ENCODE results near the gene FAM193B. TPM values are rescaled to one million over a fixed set of nuclear protein-coding genes. Genes with fewer than 3 reads are reported as not detected.
A peak's percentile ranks its signal among the peaks of the same experiment; 100 is the strongest.

Gene FAM193B
- total and polyA plus RNA-seq, 9 of the 15 experiments (the other 6 are each of a cell fraction or from before 2014, with no cell fraction given) = 4.4 to 76.4 (median 37.3) TPM

- TF ChIP-seq ZNF518B (CRISPR knock-in tag; IDR thresholded peaks at IDR 0.05) = no peak
- TF ChIP-seq LEF1 (IDR thresholded peaks at IDR 0.05) = no peak
- no peak for TF ChIP-seq NCOA4 (IDR thresholded peaks at IDR 0.05; ENCODE audit: partially characterized antibody)
- TF ChIP-seq COPS2 (conservative IDR thresholded peaks at IDR 0.05) = no peak
- peak; percentile 92 for TF ChIP-seq ZNF239 (CRISPR knock-in tag; IDR thresholded peaks at IDR 0.05)
- TF ChIP-seq HNRNPLL (IDR thresholded peaks at IDR 0.05; ENCODE audit: low read depth, low read length, poor library complexity, severe bottlenecking) = no peak
- TF ChIP-seq EGR1 (conservative IDR thresholded peaks at IDR 0.05) = no peak
- no peak for TF ChIP-seq SAFB2 (IDR thresholded peaks at IDR 0.05; ENCODE audit: borderline replicate concordance, low read depth, low read length, severe bottlenecking)
- TF ChIP-seq RAD21 (CRISPR knock-in tag; conservative IDR thresholded peaks at IDR 0.05 in 1 of 2, IDR thresholded peaks at IDR 0.05 in 1 of 2) = peak; percentile 16 to 29; a peak in 2 of 4 replicates
- no peak for TF ChIP-seq CREBBP (IDR thresholded peaks at IDR 0.05; ENCODE audit: low read depth, low read length)
- no peak for TF ChIP-seq MAFG (tag; conservative IDR thresholded peaks at IDR 0.05)
- TF ChIP-seq GABPB2 (CRISPR knock-in tag; conservative IDR thresholded peaks at IDR 0.05) = no peak
- no peak for TF ChIP-seq SRSF9 (IDR thresholded peaks at IDR 0.05; ENCODE audit: borderline replicate concordance, low read depth, low read length)
- TF ChIP-seq CBFA2T3 (IDR thresholded peaks at IDR 0.05) = no peak
- no peak for TF ChIP-seq PHTF2 (CRISPR knock-in tag; IDR thresholded peaks at IDR 0.05)
- peak; percentile 91 for TF ChIP-seq RBM25 (IDR thresholded peaks at IDR 0.05; ENCODE audit: low read depth, low read length, severe bottlenecking)
- TF ChIP-seq ZNF143 (CRISPR knock-in tag; IDR thresholded peaks at IDR 0.05) = no peak
- peak; percentile 99 for TF ChIP-seq VEZF1 (CRISPR knock-in tag; IDR thresholded peaks at IDR 0.05)
- TF ChIP-seq PRDM10 (IDR thresholded peaks at IDR 0.05; ENCODE audit: partially characterized antibody) = peak; percentile 76
- no peak for TF ChIP-seq GTF2E2 (tag; IDR thresholded peaks at IDR 0.05)
- no peak for TF ChIP-seq NFIX (CRISPR knock-in tag; IDR thresholded peaks at IDR 0.05; ENCODE audit: low read depth)
Measured at GRCh38 chr5:177554474-177555111, at the start of gene FAM193B (continued).

All from K562 (cell line).